Activated CD4-positive, CD25-positive, alpha-beta regulatory T cell treated with anti-CD3 and anti-CD28 coated beads, Interleukin-2, amount 50 U/mL, for 24 hours (primary cell): ENCODE measurements around the gene LUM.

ENCODE experiments used
- ATAC-seq, 2 donors: fragments of 150-1000 bp; cut with Tn5 transposase; one replicate each; pipeline ENCODE4 v1.10.0; 2021; ENCODE audit warnings: mild to moderate bottlenecking in 1 of 2, moderate library complexity in 1 of 2

LUM gene

GRCh38 chr12:91111366-91112325 lies at the start of gene LUM:
Gene LUM (minus strand): TSS chr12:91111494. CDS start chr12:91108979, 2,515 bp downstream.
- ATAC-seq = no peak

- ATAC-seq = no peak
These were observed 49.7 kb upstream of the LUM start for GRCh38 chr12:91161009-91161408.

- ATAC-seq = no peak
These were observed 44.7 kb upstream of the LUM start for GRCh38 chr12:91155990-91156389.

GRCh38 chr12:91154131-91154530 lies 42.8 kb upstream of the LUM start:
- ATAC-seq = no peak

GRCh38 chr12:91144053-91144452 lies 32.8 kb upstream of the LUM start:
- ATAC-seq = no peak

GRCh38 chr12:91143206-91143605 lies 31.9 kb upstream of the LUM start:
- ATAC-seq = no peak

- no peak for ATAC-seq
These were observed 30.9 kb upstream of the LUM start for GRCh38 chr12:91142221-91142631.

GRCh38 chr12:91140026-91140931 lies 29.0 kb upstream of the LUM start:
- ATAC-seq = no peak

GRCh38 chr12:91139286-91139685 lies 28.0 kb upstream of the LUM start:
- ATAC-seq = no peak

- ATAC-seq = no peak
These were observed 27.1 kb upstream of the LUM start for GRCh38 chr12:91138337-91138920.

- ATAC-seq = no peak
These were observed 22.6 kb upstream of the LUM start for GRCh38 chr12:91133871-91134270.

- ATAC-seq = no peak
These were observed 18.5 kb upstream of the LUM start for GRCh38 chr12:91129662-91130362.

- ATAC-seq = no peak
These were observed 16.5 kb upstream of the LUM start for GRCh38 chr12:91127751-91128150.

GRCh38 chr12:91127306-91127705 lies 16.0 kb upstream of the LUM start:
- no peak for ATAC-seq

- no peak for ATAC-seq
These were observed 15.2 kb upstream of the LUM start for GRCh38 chr12:91126516-91126915.

GRCh38 chr12:91123236-91123916 lies 12.1 kb upstream of the LUM start:
- no peak for ATAC-seq

- ATAC-seq = no peak
These were observed 9.5 kb upstream of the LUM start for GRCh38 chr12:91120781-91121180.

GRCh38 chr12:91119089-91119488 lies 7.8 kb upstream of the LUM start:
- ATAC-seq = no peak

- ATAC-seq = no peak
These were observed 2.3 kb upstream of the LUM start for GRCh38 chr12:91113621-91114020.

- no peak for ATAC-seq
These were observed 876 bp downstream of the LUM start for GRCh38 chr12:91110311-91110924.

- no peak for ATAC-seq
These were observed 1.5 kb downstream of the LUM start for GRCh38 chr12:91109581-91110310.
